Measurements from ENCODE around the gene OSBPL3. TPM values are rescaled to one million over a fixed set of nuclear protein-coding genes. Genes with fewer than 3 reads are reported as not detected.

Gene OSBPL3
- total RNA-seq, 4 donors from 2014 or later, result 3.1 to 7.0 (median 5.3) TPM

DNA sequence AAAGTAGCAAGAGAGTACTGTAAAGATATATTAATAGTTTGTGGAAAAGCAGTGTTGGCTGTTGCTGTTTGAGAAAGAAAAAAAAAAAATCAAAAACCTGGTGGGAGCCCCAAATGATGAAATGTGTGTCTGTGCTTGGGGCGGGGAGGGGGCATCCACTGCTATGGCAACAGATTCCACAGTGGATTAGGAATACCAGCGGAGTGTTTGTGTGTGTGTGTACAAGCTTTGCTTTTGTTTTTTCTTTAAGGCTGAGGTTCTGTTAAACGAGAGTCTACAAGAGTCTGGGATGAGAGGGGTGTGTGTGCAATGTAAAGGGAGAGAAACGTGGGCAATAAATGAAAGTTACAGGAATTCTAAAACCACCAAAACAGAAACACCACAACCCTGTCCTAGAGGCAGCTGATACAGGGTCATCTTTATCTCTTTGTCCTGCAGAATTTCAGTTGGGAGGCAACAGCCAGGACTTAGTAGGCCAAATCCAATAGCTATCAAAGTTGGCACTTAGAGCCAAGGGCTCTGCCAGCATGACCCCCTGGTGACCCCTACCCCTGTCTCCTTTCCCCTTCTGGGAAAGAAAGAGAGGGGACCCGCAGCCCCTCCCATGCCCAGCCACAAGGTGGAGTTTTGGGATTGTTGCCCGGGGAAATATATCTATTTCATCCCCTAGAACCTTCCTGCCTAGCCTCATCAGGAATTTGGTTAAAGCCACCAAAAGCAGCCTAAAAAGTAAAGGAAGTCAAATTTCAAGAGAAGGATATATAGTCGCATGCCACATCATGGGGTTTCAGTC lies 85.4 kb downstream of the OSBPL3 start:
- no peaks in the 10 kb centered on the region for H3K9me3 ChIP-seq
- no peak for TF ChIP-seq POLR2A (IDR thresholded peaks at IDR 0.05)
- TF ChIP-seq CTCF (IDR thresholded peaks at IDR 0.05 in 4 of 5, conservative IDR thresholded peaks at IDR 0.05 in 1 of 5), result peak in 3 of 5 experiments; percentile 10 to 35 (median 27)
- H3K4me1 ChIP-seq, result peaks cover 0 to 6% of the 10 kb centered on the region in 2 donors
- no peaks in the 10 kb centered on the region for H3K36me3 ChIP-seq
- intact Hi-C loops (cut with DNase I; ENCODE audit: low total_unique reads) (loop anchor here (5.0 kb wide), 1 partner anchor 173 kb away; no protein-coding TSS in a partner anchor), in situ Hi-C loops (cut with MboI; ENCODE audit: low sequenced_read_pairs in 4 of 4) (no loop called here)
- H3K27ac ChIP-seq, result no peak overlapping the region
- ATAC-seq (no peak), DNase-seq (no peak)
- no peak overlapping the region for H3K4me3 ChIP-seq
- H3K27me3 ChIP-seq, result no peaks in the 10 kb centered on the region

GRCh38 chr7:24891311-24891735 lies 88.7 kb downstream of the OSBPL3 start:
- no peak for ATAC-seq
- intact Hi-C loops (cut with DNase I; ENCODE audit: low total_unique reads), result no loop called here

DNA sequence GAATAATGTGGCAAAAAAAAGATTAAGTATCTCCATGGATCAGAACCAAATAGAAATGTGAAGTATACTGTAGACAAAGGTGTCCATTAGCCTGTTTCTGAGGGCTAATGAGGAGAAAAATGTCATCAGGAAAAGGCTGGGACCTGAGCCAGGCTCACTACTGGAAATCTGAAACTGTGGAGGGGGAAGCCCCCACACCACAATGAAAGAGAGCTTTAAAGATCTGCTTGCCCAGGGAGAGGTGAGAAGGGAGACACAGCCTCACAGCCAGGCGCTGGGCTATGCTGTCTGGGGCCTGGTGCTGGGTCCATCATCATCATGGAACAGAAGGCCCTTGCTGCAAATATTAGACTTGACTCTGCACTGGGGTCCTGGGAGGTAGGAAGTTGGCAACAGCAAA lies 90.4 kb downstream of the OSBPL3 start:
- Histone ChIP-seq H3K27ac (no peak overlapping the region), H3K4me3 (no peak overlapping the region), H3K4me1 (peaks cover 11 to 16% of the 10 kb centered on the region in 2 donors), H3K36me3 (no peaks in the 10 kb centered on the region), H3K27me3 (no peaks in the 10 kb centered on the region), H3K9me3 (no peaks in the 10 kb centered on the region)
- DNase-seq (no peak), ATAC-seq (no peak)
- in situ Hi-C loops (cut with MboI; ENCODE audit: low sequenced_read_pairs in 4 of 4), result no loop called here
- TF ChIP-seq CTCF (IDR thresholded peaks at IDR 0.05 in 4 of 5, conservative IDR thresholded peaks at IDR 0.05 in 1 of 5), result no peak
- no peak for TF ChIP-seq POLR2A (IDR thresholded peaks at IDR 0.05)
- intact Hi-C loops (cut with DNase I; ENCODE audit: low total_unique reads), result loop anchor here (10.0 kb wide), 1 partner anchor 65 kb away; no protein-coding TSS in a partner anchor

More at GRCh38 chr7:24891311-24891735, 88.7 kb downstream of the OSBPL3 start:
- no peak for TF ChIP-seq CTCF (IDR thresholded peaks at IDR 0.05 in 4 of 5, conservative IDR thresholded peaks at IDR 0.05 in 1 of 5)
- no peak for TF ChIP-seq POLR2A (IDR thresholded peaks at IDR 0.05)
- H3K9me3 ChIP-seq, result no peaks in the 10 kb centered on the region
- in situ Hi-C loops (cut with MboI; ENCODE audit: low sequenced_read_pairs in 4 of 4), result no loop called here
- no peak for DNase-seq
- H3K4me3 ChIP-seq, result no peak overlapping the region
- H3K27me3 ChIP-seq, result no peaks in the 10 kb centered on the region
- H3K36me3 ChIP-seq, result no peaks in the 10 kb centered on the region
- peaks cover 0 to 6% of the 10 kb centered on the region in 2 donors for H3K4me1 ChIP-seq
- H3K27ac ChIP-seq, result no peak overlapping the region

GRCh38 chr7:24888653-24889052 lies 91.3 kb downstream of the OSBPL3 start:
- no peaks in the 10 kb centered on the region for H3K9me3 ChIP-seq
- intact Hi-C loops (cut with DNase I; ENCODE audit: low total_unique reads) (loop anchor here (10.0 kb wide), 1 partner anchor 64 kb away; no protein-coding TSS in a partner anchor), in situ Hi-C loops (cut with MboI; ENCODE audit: low sequenced_read_pairs in 4 of 4) (no loop called here)
- no peak overlapping the region for H3K27ac ChIP-seq
- H3K4me1 ChIP-seq, result peaks cover 21 to 22% of the 10 kb centered on the region in 2 donors
- H3K36me3 ChIP-seq, result no peaks in the 10 kb centered on the region
- ATAC-seq (no peak), DNase-seq (no peak)
- H3K4me3 ChIP-seq, result no peak overlapping the region
- H3K27me3 ChIP-seq, result no peaks in the 10 kb centered on the region
- TF ChIP-seq CTCF (IDR thresholded peaks at IDR 0.05 in 4 of 5, conservative IDR thresholded peaks at IDR 0.05 in 1 of 5) (no peak), POLR2A (IDR thresholded peaks at IDR 0.05) (no peak)

Measured in gastrocnemius medialis (tissue), 4 donors.